HepG2 (cell line): ENCODE measurements around the gene ZNF644. TPM values are rescaled to one million over a fixed set of nuclear protein-coding genes. Genes with fewer than 3 reads are reported as not detected.

Experiments
- ARID4A ChIP-seq: sonication (generic); formaldehyde crosslinking; IDR thresholded peaks from 2 replicates; pipeline ENCODE4 v1.5.0; 2020; ENCODE audit warnings: mild to moderate bottlenecking, missing genetic modification reagents, borderline replicate concordance
- ARNT2 ChIP-seq: sonication (generic); formaldehyde crosslinking; IDR thresholded peaks from 2 replicates; pipeline ENCODE4 v1.8.0; 2022; ENCODE audit warnings: mild to moderate bottlenecking, low read depth, missing genetic modification reagents, moderate library complexity
- CTCF ChIP-seq: sonication (generic); formaldehyde crosslinking; IDR thresholded peaks from 2 replicates; pipeline ENCODE4 v1.5.0; 2020; ENCODE audit warnings: mild to moderate bottlenecking, missing genetic modification reagents, moderate library complexity
- EZH2 ChIP-seq: conservative IDR thresholded peaks from 2 replicates; pipeline ENCODE4 v1.6.1; 2012; ENCODE audit warnings: mild to moderate bottlenecking, low read depth, low read length, moderate library complexity
- FOXO1 ChIP-seq: sonication (generic); formaldehyde crosslinking; IDR thresholded peaks from 2 replicates; pipeline ENCODE4 v1.4.0; 2020; ENCODE audit warnings: missing genetic modification reagents
- GLMP ChIP-seq: sonication (generic); formaldehyde crosslinking; IDR thresholded peaks from 2 replicates; pipeline ENCODE4 v1.9.0; 2021; ENCODE audit warnings: missing genetic modification reagents, mild to moderate bottlenecking, borderline replicate concordance
- HOMEZ ChIP-seq: IDR thresholded peaks from 2 replicates; pipeline ENCODE4 v1.6.1; 2016; ENCODE audit warnings: low read depth
- KLF6 ChIP-seq: IDR thresholded peaks from 2 replicates; pipeline ENCODE4 v1.8.0; 2016; ENCODE audit warnings: missing biosample characterization, missing genetic modification reagents
- MEIS2 ChIP-seq: sonication (generic); formaldehyde crosslinking; IDR thresholded peaks from 2 replicates; pipeline ENCODE4 v1.9.0; 2021; ENCODE audit warnings: mild to moderate bottlenecking, missing genetic modification reagents
- PAF1 ChIP-seq: IDR thresholded peaks from 2 replicates; pipeline ENCODE4 v1.6.1; 2016; ENCODE audit warnings: missing genetic modification reagents, missing compliant biosample characterization
- PLSCR1 ChIP-seq: sonication (generic); formaldehyde crosslinking; IDR thresholded peaks from 2 replicates; pipeline ENCODE4 v1.5.0; 2020; ENCODE audit warnings: missing genetic modification reagents, mild to moderate bottlenecking, borderline replicate concordance
- RAD21 ChIP-seq: fragments of 450-650 bp; formaldehyde crosslinking; IDR thresholded peaks from 2 replicates; pipeline ENCODE4 v1.5.0; 2020; ENCODE audit warnings: mild to moderate bottlenecking
- SMARCC2 ChIP-seq: fragments of 450-650 bp; IDR thresholded peaks from 2 replicates; pipeline ENCODE4 v1.6.1; 2017; ENCODE audit warnings: antibody characterized with exemption, mild to moderate bottlenecking
- ZNF296 ChIP-seq: sonication (generic); formaldehyde crosslinking; conservative IDR thresholded peaks from 2 replicates; pipeline ENCODE4 v1.5.0; 2020; ENCODE audit warnings: mild to moderate bottlenecking, missing genetic modification reagents
- ZNF468 ChIP-seq: sonication (generic); formaldehyde crosslinking; IDR thresholded peaks from 2 replicates; pipeline ENCODE4 v1.8.0; 2022; ENCODE audit warnings: mild to moderate bottlenecking, moderate library complexity, missing genetic modification reagents
- ZNF558 ChIP-seq: sonication (generic); formaldehyde crosslinking; IDR thresholded peaks from 2 replicates; pipeline ENCODE4 v1.9.0; 2022; ENCODE audit warnings: mild to moderate bottlenecking, missing genetic modification reagents, borderline replicate concordance
- ZSCAN21 ChIP-seq: sonication (generic); formaldehyde crosslinking; IDR thresholded peaks from 2 replicates; pipeline ENCODE4 v1.8.0; 2022; ENCODE audit warnings: mild to moderate bottlenecking, missing genetic modification reagents, moderate library complexity, borderline replicate concordance
- polyA plus RNA-seq, 8 experiments: library from polyadenylated mRNA; depleted of rRNA in 3 of 8; stranded (reverse) in 7 of 8; unstranded in 1 of 8; fragments of >200 nt; fragmentation: Illumina TruSeq in 4 of 8; extraction: Trizol in 4 of 8; gene quantifications; 2 replicates each; pipeline versions ENCODE4 v1.2.1 to v1.2.3, GENCODE V29; 2011 to 2016; ENCODE audit warnings: low read depth in 4 of 8, missing spikeins in 1 of 8, mixed read lengths in 1 of 8; ENCODE audit not compliant: insufficient read depth in 1 of 8
- total RNA-seq, 5 experiments: library from RNA; depleted of rRNA; stranded (reverse); fragments of >200 nt; fragmentation: Illumina TruSeq; extraction: Trizol; gene quantifications; 2 replicates each; pipeline ENCODE4 v1.2.3, GENCODE V29; 2016; ENCODE audit warnings: low read depth in 1 of 5
- TF ChIP-seq, protein P1 (sequence below): sonication (generic); formaldehyde crosslinking; IDR thresholded peaks from 2 replicates; pipeline ENCODE4 v1.8.0; 2022; ENCODE audit warnings: mild to moderate bottlenecking, missing genetic modification reagents, moderate library complexity

The ZNF644 gene
- total and polyA plus RNA-seq, 2 of the 13 experiments (the other 11 are each of a cell fraction or from before 2014, with no cell fraction given) = 17.7 to 51.7 TPM

- TF ChIP-seq ARID4A (CRISPR knock-in tag) (peak; percentile 65; the same call in 1 of the 2 replicates), PLSCR1 (CRISPR knock-in tag) (no peak), ZNF558 (CRISPR knock-in tag) (peak; percentile 83; the same call in 1 of the 2 replicates), PAF1 (CRISPR knock-in tag) (no peak), MEIS2 (CRISPR knock-in tag) (peak; percentile 43; the same call in 1 of the 2 replicates), RAD21 (CRISPR knock-in tag) (peak; percentile 16; the same call in 1 of the 2 replicates), ZNF296 (CRISPR knock-in tag) (no peak), KLF6 (CRISPR knock-in tag) (no peak), GLMP (CRISPR knock-in tag) (peak; percentile 44; the same call in 1 of the 2 replicates), ZNF468 (CRISPR knock-in tag) (no peak), FOXO1 (CRISPR knock-in tag) (peak; percentile 11; the same call in 1 of the 2 replicates), SMARCC2 (no peak), CTCF (CRISPR knock-in tag) (no peak), HOMEZ (CRISPR knock-in tag) (peak; percentile 74), EZH2 (no peak), ZSCAN21 (CRISPR knock-in tag) (peak; percentile 71), ARNT2 (CRISPR knock-in tag) (peak; percentile 92)
- TF ChIP-seq, protein P1, sequence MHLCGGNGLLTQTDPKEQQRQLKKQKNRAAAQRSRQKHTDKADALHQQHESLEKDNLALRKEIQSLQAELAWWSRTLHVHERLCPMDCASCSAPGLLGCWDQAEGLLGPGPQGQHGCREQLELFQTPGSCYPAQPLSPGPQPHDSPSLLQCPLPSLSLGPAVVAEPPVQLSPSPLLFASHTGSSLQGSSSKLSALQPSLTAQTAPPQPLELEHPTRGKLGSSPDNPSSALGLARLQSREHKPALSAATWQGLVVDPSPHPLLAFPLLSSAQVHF (CRISPR knock-in tag) = peak; percentile 81; the same call in 1 of the 2 replicates
Observed at GRCh38 chr1:91021686-91022517, at the start of gene ZNF644 (continued).
